ENCODE measurements around the gene DHRS1.

Gene DHRS1

GRCh38 chr14:24300326-24300980 is 873 bp upstream of the DHRS1 start:
- Histone ChIP-seq H3K27me3 (ENCODE audit: control insufficient read depth, insufficient read depth, low read length) (no peaks in the 10 kb centered on the region), H3K4me1 (ENCODE audit: control insufficient read depth, insufficient read depth, low read length) (no peaks in the 10 kb centered on the region), H3K36me3 (ENCODE audit: control insufficient read depth, insufficient read depth, low read length) (peaks cover 36% of the 10 kb centered on the region), H3K9ac (ENCODE audit: low read depth, low read length) (peak overlapping the region; percentile 61), H3K4me3 (ENCODE audit: low read depth, low read length) (peak overlapping the region; percentile 96), H3K9me3 (ENCODE audit: control insufficient read depth, insufficient read depth, low read length) (no peaks in the 10 kb centered on the region)

- peaks cover 22% of the 10 kb centered on the region for H3K36me3 ChIP-seq (ENCODE audit: control insufficient read depth, insufficient read depth, low read length)
- no peaks in the 10 kb centered on the region for H3K27me3 ChIP-seq (ENCODE audit: control insufficient read depth, insufficient read depth, low read length)
- no peaks in the 10 kb centered on the region for H3K4me1 ChIP-seq (ENCODE audit: control insufficient read depth, insufficient read depth, low read length)
Measured at GRCh38 chr14:24298892-24299254, 707 bp downstream of the DHRS1 start.

GRCh38 chr14:24297190-24297964 is 2.2 kb downstream of the DHRS1 start:
- Histone ChIP-seq H3K9me3 (ENCODE audit: control insufficient read depth, insufficient read depth, low read length) (no peaks in the 10 kb centered on the region), H3K4me3 (ENCODE audit: low read depth, low read length) (no peak overlapping the region), H3K4me1 (ENCODE audit: control insufficient read depth, insufficient read depth, low read length) (no peaks in the 10 kb centered on the region), H3K27me3 (ENCODE audit: control insufficient read depth, insufficient read depth, low read length) (no peaks in the 10 kb centered on the region), H3K9ac (ENCODE audit: low read depth, low read length) (no peak overlapping the region), H3K36me3 (ENCODE audit: control insufficient read depth, insufficient read depth, low read length) (peaks cover 12% of the 10 kb centered on the region)

More at GRCh38 chr14:24298892-24299254, 707 bp downstream of the DHRS1 start:
- peak overlapping the region; percentile 82 for H3K9ac ChIP-seq (ENCODE audit: low read depth, low read length)
- H3K9me3 ChIP-seq (ENCODE audit: control insufficient read depth, insufficient read depth, low read length), result no peaks in the 10 kb centered on the region
- H3K4me3 ChIP-seq (ENCODE audit: low read depth, low read length), result peak overlapping the region; percentile 96

GRCh38 chr14:24296341-24297157 is 3.0 kb downstream of the DHRS1 start:
- no peaks in the 10 kb centered on the region for H3K9me3 ChIP-seq (ENCODE audit: control insufficient read depth, insufficient read depth, low read length)
- H3K27me3 ChIP-seq (ENCODE audit: control insufficient read depth, insufficient read depth, low read length), result no peaks in the 10 kb centered on the region
- peaks cover 11% of the 10 kb centered on the region for H3K36me3 ChIP-seq (ENCODE audit: control insufficient read depth, insufficient read depth, low read length)
- no peaks in the 10 kb centered on the region for H3K4me1 ChIP-seq (ENCODE audit: control insufficient read depth, insufficient read depth, low read length)
- no peak overlapping the region for H3K9ac ChIP-seq (ENCODE audit: low read depth, low read length)
- H3K4me3 ChIP-seq (ENCODE audit: low read depth, low read length), result no peak overlapping the region

- no peaks in the 10 kb centered on the region for H3K4me1 ChIP-seq (ENCODE audit: control insufficient read depth, insufficient read depth, low read length)
- no peaks in the 10 kb centered on the region for H3K27me3 ChIP-seq (ENCODE audit: control insufficient read depth, insufficient read depth, low read length)
- no peaks in the 10 kb centered on the region for H3K9me3 ChIP-seq (ENCODE audit: control insufficient read depth, insufficient read depth, low read length)
- H3K9ac ChIP-seq (ENCODE audit: low read depth, low read length), result no peak overlapping the region
- H3K36me3 ChIP-seq (ENCODE audit: control insufficient read depth, insufficient read depth, low read length), result peaks cover 18% of the 10 kb centered on the region
- no peak overlapping the region for H3K4me3 ChIP-seq (ENCODE audit: low read depth, low read length)
Measured at GRCh38 chr14:24293525-24293924, 6.1 kb downstream of the DHRS1 start.

- H3K27me3 ChIP-seq (ENCODE audit: control insufficient read depth, insufficient read depth, low read length), result no peaks in the 10 kb centered on the region
- no peaks in the 10 kb centered on the region for H3K4me1 ChIP-seq (ENCODE audit: control insufficient read depth, insufficient read depth, low read length)
- no peak overlapping the region for H3K4me3 ChIP-seq (ENCODE audit: low read depth, low read length)
- H3K9me3 ChIP-seq (ENCODE audit: control insufficient read depth, insufficient read depth, low read length), result no peaks in the 10 kb centered on the region
- no peak overlapping the region for H3K9ac ChIP-seq (ENCODE audit: low read depth, low read length)
- H3K36me3 ChIP-seq (ENCODE audit: control insufficient read depth, insufficient read depth, low read length), result peaks cover 18% of the 10 kb centered on the region
Measured at GRCh38 chr14:24292118-24292807, 7.3 kb downstream of the DHRS1 start.

GRCh38 chr14:24291446-24292117 is 8.0 kb downstream of the DHRS1 start:
- peaks cover 18% of the 10 kb centered on the region for H3K36me3 ChIP-seq (ENCODE audit: control insufficient read depth, insufficient read depth, low read length)
- no peaks in the 10 kb centered on the region for H3K9me3 ChIP-seq (ENCODE audit: control insufficient read depth, insufficient read depth, low read length)
- no peaks in the 10 kb centered on the region for H3K4me1 ChIP-seq (ENCODE audit: control insufficient read depth, insufficient read depth, low read length)
- no peaks in the 10 kb centered on the region for H3K27me3 ChIP-seq (ENCODE audit: control insufficient read depth, insufficient read depth, low read length)
- H3K9ac ChIP-seq (ENCODE audit: low read depth, low read length), result no peak overlapping the region
- H3K4me3 ChIP-seq (ENCODE audit: low read depth, low read length), result no peak overlapping the region

GRCh38 chr14:24290746-24291145 is 8.8 kb downstream of the DHRS1 start:
- Histone ChIP-seq H3K4me3 (ENCODE audit: low read depth, low read length) (no peak overlapping the region), H3K9me3 (ENCODE audit: control insufficient read depth, insufficient read depth, low read length) (no peaks in the 10 kb centered on the region), H3K4me1 (ENCODE audit: control insufficient read depth, insufficient read depth, low read length) (no peaks in the 10 kb centered on the region), H3K27me3 (ENCODE audit: control insufficient read depth, insufficient read depth, low read length) (no peaks in the 10 kb centered on the region), H3K36me3 (ENCODE audit: control insufficient read depth, insufficient read depth, low read length) (peaks cover 18% of the 10 kb centered on the region), H3K9ac (ENCODE audit: low read depth, low read length) (no peak overlapping the region)

- Histone ChIP-seq H3K9ac (ENCODE audit: low read depth, low read length) (no peak overlapping the region), H3K36me3 (ENCODE audit: control insufficient read depth, insufficient read depth, low read length) (peaks cover 18% of the 10 kb centered on the region), H3K9me3 (ENCODE audit: control insufficient read depth, insufficient read depth, low read length) (no peaks in the 10 kb centered on the region), H3K4me3 (ENCODE audit: low read depth, low read length) (no peak overlapping the region), H3K27me3 (ENCODE audit: control insufficient read depth, insufficient read depth, low read length) (no peaks in the 10 kb centered on the region), H3K4me1 (ENCODE audit: control insufficient read depth, insufficient read depth, low read length) (no peaks in the 10 kb centered on the region)
Measured at GRCh38 chr14:24289649-24290280, 9.8 kb downstream of the DHRS1 start.

GRCh38 chr14:24286996-24287395 is 12.6 kb downstream of the DHRS1 start:
- H3K36me3 ChIP-seq (ENCODE audit: control insufficient read depth, insufficient read depth, low read length), result peaks cover 12% of the 10 kb centered on the region
- no peak overlapping the region for H3K9ac ChIP-seq (ENCODE audit: low read depth, low read length)
- no peak overlapping the region for H3K4me3 ChIP-seq (ENCODE audit: low read depth, low read length)
- H3K27me3 ChIP-seq (ENCODE audit: control insufficient read depth, insufficient read depth, low read length), result no peaks in the 10 kb centered on the region
- no peaks in the 10 kb centered on the region for H3K4me1 ChIP-seq (ENCODE audit: control insufficient read depth, insufficient read depth, low read length)
- H3K9me3 ChIP-seq (ENCODE audit: control insufficient read depth, insufficient read depth, low read length), result no peaks in the 10 kb centered on the region
